ENCODE measurements around the gene ALG14. TPM values are rescaled to one million over a fixed set of nuclear protein-coding genes. Genes with fewer than 3 reads are reported as not detected.

Gene ALG14
- total and polyA plus RNA-seq, 2 donors from 2014 or later: 8.6 to 11.3 TPM

DNA sequence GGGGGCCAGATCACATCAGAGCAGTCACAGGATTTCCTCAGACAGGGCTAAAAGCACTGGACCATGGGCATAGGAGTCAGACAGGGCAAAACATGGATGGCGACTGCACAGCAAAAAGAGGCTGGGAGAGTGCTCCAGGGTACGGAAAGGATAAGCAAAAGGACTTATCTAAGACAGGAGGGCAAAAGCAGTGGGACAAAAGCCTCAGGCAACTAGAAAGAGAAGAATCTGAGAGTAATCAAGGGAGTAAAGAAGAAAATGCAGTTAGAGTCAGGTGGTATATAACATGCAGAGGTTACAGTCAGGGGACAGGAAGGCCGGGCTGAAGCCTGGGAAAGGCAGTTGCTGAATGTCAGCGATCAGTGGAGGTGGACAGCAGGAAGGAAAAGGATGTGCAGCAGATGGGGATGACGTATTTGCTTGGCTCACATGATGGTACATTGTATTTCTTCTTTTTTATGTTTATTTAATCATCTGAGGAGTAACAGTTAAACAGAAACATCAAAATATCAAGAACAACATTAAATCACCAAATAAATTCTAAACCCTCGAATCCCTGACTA is 82.8 kb downstream of the ALG14 start:
- no peak overlapping the region for H3K9ac ChIP-seq (ENCODE audit: low read length in 3 of 3)
- no peak overlapping the region for H3K4me3 ChIP-seq (ENCODE audit: low read length in 3 of 3)
- H3K27ac ChIP-seq (ENCODE audit: low read depth in 2 of 2, low read length in 2 of 2): peak overlapping the region; percentile 5 to 76
- H3K27me3 ChIP-seq (ENCODE audit: control insufficient read depth, insufficient read depth, low read length): no peaks in the 10 kb centered on the region
- intact Hi-C loops (cut with DNase I): no loop called here
- no peak for TF ChIP-seq CTCF (IDR thresholded peaks at IDR 0.05; ENCODE audit: borderline replicate concordance, extremely low read depth, insufficient read depth)
- no peaks in the 10 kb centered on the region for H3K9me3 ChIP-seq (ENCODE audit: control insufficient read depth in 2 of 3, insufficient read depth in 1 of 3, low read length in 3 of 3)
- DNase-seq: peak in 1 of 5 donors; percentile 55
- FAIRE-seq: no peak
- peaks cover 0 to 14% (median 14%) of the 10 kb centered on the region in 3 donors for H3K4me1 ChIP-seq (ENCODE audit: control insufficient read depth in 2 of 3, insufficient read depth in 2 of 3, low read depth in 1 of 3, low read length in 3 of 3)
- H3K36me3 ChIP-seq (ENCODE audit: control insufficient read depth in 2 of 3, insufficient read depth in 3 of 3, low read length in 3 of 3): no peaks in the 10 kb centered on the region

DNA sequence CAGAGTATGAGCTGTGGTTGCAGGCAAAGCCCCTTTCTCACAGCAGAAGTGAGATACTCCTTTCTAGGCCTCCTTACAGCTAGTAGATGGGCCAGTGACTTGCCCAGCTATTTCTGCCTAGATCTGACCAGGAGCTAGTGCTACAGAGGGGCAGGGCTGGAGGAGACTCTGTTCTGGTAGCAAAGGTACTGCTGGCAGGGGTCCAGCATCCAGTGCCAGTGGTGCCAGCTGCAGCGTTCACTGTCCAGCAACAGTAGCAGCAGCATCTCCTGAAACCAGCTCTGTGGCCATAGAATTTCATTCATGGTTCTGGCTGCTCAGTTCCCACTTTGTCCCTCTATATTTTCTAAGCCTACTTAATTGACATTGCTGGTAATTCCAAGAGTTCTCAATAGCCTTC is 83.4 kb downstream of the ALG14 start:
- intact Hi-C loops (cut with DNase I): no loop called here
- Histone ChIP-seq H3K4me3 (ENCODE audit: low read length in 3 of 3) (no peak overlapping the region), H3K27me3 (ENCODE audit: control insufficient read depth, insufficient read depth, low read length) (no peaks in the 10 kb centered on the region), H3K9me3 (ENCODE audit: control insufficient read depth in 2 of 3, insufficient read depth in 1 of 3, low read length in 3 of 3) (no peaks in the 10 kb centered on the region), H3K36me3 (ENCODE audit: control insufficient read depth in 2 of 3, insufficient read depth in 3 of 3, low read length in 3 of 3) (no peaks in the 10 kb centered on the region), H3K27ac (ENCODE audit: low read depth in 2 of 2, low read length in 2 of 2) (peak overlapping the region; percentile 5 to 76), H3K9ac (ENCODE audit: low read length in 3 of 3) (no peak overlapping the region), H3K4me1 (ENCODE audit: control insufficient read depth in 2 of 3, insufficient read depth in 2 of 3, low read depth in 1 of 3, low read length in 3 of 3) (peaks cover 0 to 12% (median 10%) of the 10 kb centered on the region in 3 donors)
- DNase-seq: no peak
- no peak for TF ChIP-seq CTCF (IDR thresholded peaks at IDR 0.05; ENCODE audit: borderline replicate concordance, extremely low read depth, insufficient read depth)
- no peak for FAIRE-seq

- no peak overlapping the region for H3K4me3 ChIP-seq (ENCODE audit: low read length in 3 of 3)
- no peak for FAIRE-seq
- no peaks in the 10 kb centered on the region for H3K27me3 ChIP-seq (ENCODE audit: control insufficient read depth, insufficient read depth, low read length)
- no peaks in the 10 kb centered on the region for H3K36me3 ChIP-seq (ENCODE audit: control insufficient read depth in 2 of 3, insufficient read depth in 3 of 3, low read length in 3 of 3)
- no peaks in the 10 kb centered on the region for H3K9me3 ChIP-seq (ENCODE audit: control insufficient read depth in 2 of 3, insufficient read depth in 1 of 3, low read length in 3 of 3)
- no peak for DNase-seq
- no peak for TF ChIP-seq CTCF (IDR thresholded peaks at IDR 0.05; ENCODE audit: borderline replicate concordance, extremely low read depth, insufficient read depth)
- no peak overlapping the region for H3K9ac ChIP-seq (ENCODE audit: low read length in 3 of 3)
- no peak overlapping the region for H3K27ac ChIP-seq (ENCODE audit: low read depth in 2 of 2, low read length in 2 of 2)
- H3K4me1 ChIP-seq (ENCODE audit: control insufficient read depth in 2 of 3, insufficient read depth in 2 of 3, low read depth in 1 of 3, low read length in 3 of 3): peaks cover 0 to 12% (median 8%) of the 10 kb centered on the region in 3 donors
- intact Hi-C loops (cut with DNase I): no loop called here
These were observed 84.4 kb downstream of the ALG14 start for GRCh38 chr1:94988356-94988755.

GRCh38 chr1:94986783-94987182 is 86.0 kb downstream of the ALG14 start:
- H3K27ac ChIP-seq (ENCODE audit: low read depth in 2 of 2, low read length in 2 of 2): no peak overlapping the region
- H3K9me3 ChIP-seq (ENCODE audit: control insufficient read depth in 2 of 3, insufficient read depth in 1 of 3, low read length in 3 of 3): no peaks in the 10 kb centered on the region
- no peak overlapping the region for H3K4me3 ChIP-seq (ENCODE audit: low read length in 3 of 3)
- intact Hi-C loops (cut with DNase I): no loop called here
- DNase-seq (no peak), FAIRE-seq (no peak)
- no peak for TF ChIP-seq CTCF (IDR thresholded peaks at IDR 0.05; ENCODE audit: borderline replicate concordance, extremely low read depth, insufficient read depth)
- H3K4me1 ChIP-seq (ENCODE audit: control insufficient read depth in 2 of 3, insufficient read depth in 2 of 3, low read depth in 1 of 3, low read length in 3 of 3): peaks cover 0 to 14% (median 8%) of the 10 kb centered on the region in 3 donors
- no peak overlapping the region for H3K9ac ChIP-seq (ENCODE audit: low read length in 3 of 3)
- no peaks in the 10 kb centered on the region for H3K36me3 ChIP-seq (ENCODE audit: control insufficient read depth in 2 of 3, insufficient read depth in 3 of 3, low read length in 3 of 3)
- H3K27me3 ChIP-seq (ENCODE audit: control insufficient read depth, insufficient read depth, low read length): no peaks in the 10 kb centered on the region

All from kidney (tissue), 14 donors.